Melanocyte of skin (primary cell): ENCODE results near the gene ACCS. TPM values are rescaled to one million over a fixed set of nuclear protein-coding genes. Genes with fewer than 3 reads are reported as not detected.

ENCODE experiments used
- total RNA-seq, 2 donors: library from RNA; depleted of rRNA; stranded (reverse); fragments of >200 nt; gene quantifications; 2 replicates each; pipeline ENCODE4 v1.2.3, GENCODE V29; 2012

The ACCS gene
- 10 to 100 TPM in 1 of 2 donors, 1 to 10 TPM in 1; 7.7 to 31.0 TPM for total RNA-seq

GRCh38 chr11:44065841-44066731, at the start of gene ACCS:
TSS of gene ACCS (plus strand) at chr11:44066270. CDS start at chr11:44067628, 1,358 bp downstream.

GRCh38 chr11:44047931-44048431, 18.1 kb upstream of the ACCS start, which contains the start of gene ACCSL:
TSS of gene ACCSL (plus strand) at chr11:44047981. CDS start at chr11:44048037, 56 bp downstream.

GRCh38 chr11:44095506-44096359, 29.7 kb downstream of the ACCS start, which contains the start of gene EXT2:
TSS of gene EXT2 (plus strand) at chr11:44095678. CDS start at chr11:44107713, 12,035 bp downstream.

Other genes starting within 250 kb of the ACCS start
- gene ALKBH3, start 185.4 kb upstream of the ACCS start, total RNA-seq = 10 to 100 TPM; 52.0 to 58.2 TPM
- 10 to 100 TPM; 37.3 to 50.2 TPM for gene C11orf96, start 123.6 kb upstream of the ACCS start, total RNA-seq
- under 1 TPM in 1 of 2 donors, not detected in 1; 0.69 TPM for gene ACCSL, start 18.3 kb upstream of the ACCS start, total RNA-seq
- gene EXT2, start 29.4 kb downstream of the ACCS start, total RNA-seq = 10 to 100 TPM; 84.3 to 95.9 TPM
- not detected for gene ALX4, start 243.9 kb downstream of the ACCS start, total RNA-seq